Measurements from ENCODE around the gene E2F3. TPM values are rescaled to one million over a fixed set of nuclear protein-coding genes. Genes with fewer than 3 reads are reported as not detected.

The E2F3 gene
- total RNA-seq, 1 experiment from 2014 or later, result 35.7 TPM

GRCh38 chr6:20447581-20448132 lies 46.0 kb downstream of the E2F3 start:
- Histone ChIP-seq H3K79me2 (ENCODE audit: insufficient read depth, low read length) (peaks cover 40% of the 10 kb centered on the region; the same call in 1 of the 2 replicates), H4K20me1 (ENCODE audit: control insufficient read depth, insufficient read depth, insufficient read length) (no peaks in the 10 kb centered on the region), H3K9ac (ENCODE audit: extremely low read depth, insufficient read length, low read length) (no peak overlapping the region), H3K9me3 (ENCODE audit: control insufficient read depth, low read depth, low read length) (no peaks in the 10 kb centered on the region), H3K23me2 (ENCODE audit: insufficient read length, low read depth, low read length, poor library complexity, severe bottlenecking) (no peaks in the 10 kb centered on the region), H3T11ph (ENCODE audit: low read length) (no peak overlapping the region), H4K8ac (replicated peaks; ENCODE audit: insufficient read length, low read depth, low read length) (no peak overlapping the region), H3K14ac (ENCODE audit: insufficient read depth, low read length) (no peak overlapping the region), H3K23ac (ENCODE audit: insufficient read length, low read depth, low read length) (no peak overlapping the region), H3K4me2 (ENCODE audit: insufficient read depth, insufficient read length, low read length) (no peak overlapping the region), H2BK15ac (ENCODE audit: low read depth, low read length) (no peak overlapping the region), H3K4me1 (ENCODE audit: insufficient read depth, low read length) (peaks cover 4% of the 10 kb centered on the region; the same call in 1 of the 2 replicates), H4K91ac (ENCODE audit: insufficient read length, low read depth, low read length) (no peak overlapping the region), H3K4ac (ENCODE audit: low read depth, low read length) (no peak overlapping the region), H2BK120ac (ENCODE audit: low read depth, low read length, poor library complexity, severe bottlenecking) (no peak overlapping the region), H3K27ac (ENCODE audit: insufficient read length, low read depth, low read length) (no peak overlapping the region), H2BK20ac (ENCODE audit: low read depth, low read length, poor library complexity, severe bottlenecking) (no peak overlapping the region), H4K5ac (ENCODE audit: insufficient read length, low read depth, low read length) (no peak overlapping the region), H3K79me1 (ENCODE audit: insufficient read depth, low read depth, low read length, poor library complexity, severe bottlenecking) (peaks cover 5% of the 10 kb centered on the region), H2BK12ac (ENCODE audit: insufficient read length, low read depth, low read length) (no peak overlapping the region), H3K56ac (ENCODE audit: insufficient read length, low read depth, low read length) (no peak overlapping the region), H3K27me3 (ENCODE audit: insufficient read depth, low read length) (no peaks in the 10 kb centered on the region), H2AFZ (ENCODE audit: low read length) (no peak overlapping the region), H2BK5ac (ENCODE audit: insufficient read length, low read length) (no peak overlapping the region), H2AK5ac (ENCODE audit: insufficient read length, low read length) (no peak overlapping the region), H3K18ac (ENCODE audit: insufficient read length, low read depth, low read length) (no peak overlapping the region)
- no peaks in the 10 kb centered on the region for H3K27me3 Mint-ChIP-seq (ENCODE audit: low read depth)
- WGBS (ENCODE audit: extremely low coverage, insufficient read length, low lambda C conversion rate), result no CpG with 5 or more reads among the region's 4 CpGs
- peak overlapping the region in 2 of 3 experiments; percentile 59 to 93; a peak in 1 of 7 replicates for H3K27ac Mint-ChIP-seq
- H3K9me3 Mint-ChIP-seq, result no peaks in the 10 kb centered on the region; a peak in 2 of 5 replicates
- H3K36me3 Mint-ChIP-seq (ENCODE audit: insufficient read depth in 1 of 3, low read depth in 3 of 3), result peaks cover 12 to 18% (median 14%) of the 10 kb centered on the region in 3 experiments
- H3K4me1 Mint-ChIP-seq, result peaks cover 29 to 45% of the 10 kb centered on the region in 2 experiments
- no peak for TF ChIP-seq CTCF (conservative IDR thresholded peaks at IDR 0.05)
- no peak for DNase-seq
- H3K4me3 Mint-ChIP-seq, result no peak overlapping the region

All from H9 (cell line).